HFFc6 (cell line): ENCODE measurements around the gene MRTFA. TPM values are rescaled to one million over a fixed set of nuclear protein-coding genes. Genes with fewer than 3 reads are reported as not detected.

Experiments
- DNase-seq: peaks from one replicate; pipeline ENCODE4 v3.0.0-alpha.2; 2018
- H3K27ac Mint-ChIP-seq: 2 replicates; pipeline ENCODE4 v1.8.0; 2020; ENCODE audit warnings: mild to moderate bottlenecking, mixed read lengths
- H3K27me3 Mint-ChIP-seq: 2 replicates; pipeline ENCODE4 v1.8.0; 2021; ENCODE audit warnings: mild to moderate bottlenecking, moderate library complexity, mixed read lengths; ENCODE audit not compliant: insufficient read depth
- H3K36me3 Mint-ChIP-seq: 2 replicates; pipeline ENCODE4 v1.8.0; 2021; ENCODE audit warnings: low read depth, mixed read lengths
- H3K4me1 Mint-ChIP-seq: 2 replicates; pipeline ENCODE4 v1.8.0; 2020; ENCODE audit warnings: low read depth, mixed read lengths
- H3K4me3 Mint-ChIP-seq: 2 replicates; pipeline ENCODE4 v1.8.0; 2020; ENCODE audit warnings: mild to moderate bottlenecking, moderate library complexity, mixed read lengths
- H3K9me3 Mint-ChIP-seq: 2 replicates; pipeline ENCODE4 v1.8.0; 2020; ENCODE audit warnings: mild to moderate bottlenecking, mixed read lengths
- total RNA-seq, 6 experiments: library from RNA; stranded (reverse); fragmentation: NEBNext Ultra II Directional; extraction: Animal tissue kit (Norgen Biotek cat#: 25700); gene quantifications; 2 replicates in 1 of 6; 3 replicates in 5 of 6; pipeline ENCODE4 v1.2.3, GENCODE V29; 2021
- TF ChIP-seq, protein P1 (sequence below): fragments of 200-600 bp; sonication (generic); IDR thresholded peaks from 2 replicates; pipeline ENCODE4 v1.5.0; 2021; ENCODE audit warnings: antibody characterized with exemption, mild to moderate bottlenecking

Gene MRTFA
- total RNA-seq, 6 experiments from 2014 or later, result 36.4 to 48.7 (median 42.2) TPM

- DNase-seq, result no peak
- Mint-ChIP-seq H3K4me1 (peaks cover 67% of the 10 kb centered on the region), H3K27me3 (no peaks in the 10 kb centered on the region), H3K4me3 (no peak overlapping the region), H3K9me3 (no peaks in the 10 kb centered on the region), H3K27ac (peak overlapping the region; percentile 59), H3K36me3 (peaks cover 5% of the 10 kb centered on the region)
- TF ChIP-seq, protein P1, sequence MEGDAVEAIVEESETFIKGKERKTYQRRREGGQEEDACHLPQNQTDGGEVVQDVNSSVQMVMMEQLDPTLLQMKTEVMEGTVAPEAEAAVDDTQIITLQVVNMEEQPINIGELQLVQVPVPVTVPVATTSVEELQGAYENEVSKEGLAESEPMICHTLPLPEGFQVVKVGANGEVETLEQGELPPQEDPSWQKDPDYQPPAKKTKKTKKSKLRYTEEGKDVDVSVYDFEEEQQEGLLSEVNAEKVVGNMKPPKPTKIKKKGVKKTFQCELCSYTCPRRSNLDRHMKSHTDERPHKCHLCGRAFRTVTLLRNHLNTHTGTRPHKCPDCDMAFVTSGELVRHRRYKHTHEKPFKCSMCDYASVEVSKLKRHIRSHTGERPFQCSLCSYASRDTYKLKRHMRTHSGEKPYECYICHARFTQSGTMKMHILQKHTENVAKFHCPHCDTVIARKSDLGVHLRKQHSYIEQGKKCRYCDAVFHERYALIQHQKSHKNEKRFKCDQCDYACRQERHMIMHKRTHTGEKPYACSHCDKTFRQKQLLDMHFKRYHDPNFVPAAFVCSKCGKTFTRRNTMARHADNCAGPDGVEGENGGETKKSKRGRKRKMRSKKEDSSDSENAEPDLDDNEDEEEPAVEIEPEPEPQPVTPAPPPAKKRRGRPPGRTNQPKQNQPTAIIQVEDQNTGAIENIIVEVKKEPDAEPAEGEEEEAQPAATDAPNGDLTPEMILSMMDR, result peak; percentile 97
Observed at GRCh38 chr22:40525250-40525884, 111.2 kb downstream of the MRTFA start.

DNA sequence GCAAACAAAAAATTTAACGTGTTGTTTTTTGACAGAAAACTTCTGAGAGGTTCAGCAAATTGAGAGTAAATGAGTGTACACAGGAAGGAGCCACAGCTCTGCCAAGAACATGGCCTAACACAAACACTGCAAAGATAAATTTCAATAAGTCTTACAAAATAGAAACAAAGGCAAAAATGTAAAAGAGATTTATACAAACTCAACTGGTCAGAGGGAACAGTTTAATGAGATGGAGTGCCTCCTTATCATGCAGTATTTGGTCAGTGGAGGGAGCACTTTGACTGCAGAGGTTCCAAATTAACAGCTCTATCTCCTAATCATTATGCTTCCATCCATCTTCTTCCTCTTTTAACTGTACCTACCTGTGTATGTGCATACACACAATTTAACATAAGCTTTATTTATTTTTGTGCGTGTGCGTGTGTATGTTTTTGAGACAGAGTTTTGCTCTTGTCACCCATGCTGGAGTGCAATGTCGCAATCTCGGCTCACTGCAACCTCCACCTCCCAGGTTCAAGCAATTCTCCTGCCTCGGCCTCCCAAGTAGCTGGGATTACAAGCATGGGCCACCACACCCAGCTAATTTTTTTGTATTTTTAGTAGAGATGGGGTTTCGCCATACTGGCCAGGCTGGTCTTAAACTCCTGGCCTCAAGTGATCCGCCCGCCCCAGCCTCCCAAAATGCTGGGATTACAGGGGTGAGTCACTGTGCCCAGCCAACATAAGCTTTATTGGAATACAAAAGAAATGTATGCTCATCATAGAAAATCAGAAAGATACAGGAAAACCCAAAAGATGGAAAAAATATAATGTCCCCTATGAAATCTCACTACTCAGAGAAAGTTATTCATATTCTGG lies 111.9 kb downstream of the MRTFA start:
- H3K27ac Mint-ChIP-seq, result peak overlapping the region; percentile 62; the same call in 1 of the 2 replicates
- peaks cover 10% of the 10 kb centered on the region for H3K36me3 Mint-ChIP-seq
- no peak overlapping the region for H3K4me3 Mint-ChIP-seq
- TF ChIP-seq, protein P1, result peak; percentile 57
- no peaks in the 10 kb centered on the region for H3K9me3 Mint-ChIP-seq
- peaks cover 67% of the 10 kb centered on the region for H3K4me1 Mint-ChIP-seq
- H3K27me3 Mint-ChIP-seq, result no peaks in the 10 kb centered on the region
- no peak for DNase-seq

GRCh38 chr22:40522141-40522540 lies 114.4 kb downstream of the MRTFA start:
- Mint-ChIP-seq H3K9me3 (no peaks in the 10 kb centered on the region), H3K36me3 (peaks cover 6% of the 10 kb centered on the region), H3K4me3 (no peak overlapping the region), H3K4me1 (peaks cover 58% of the 10 kb centered on the region), H3K27me3 (peaks cover 2% of the 10 kb centered on the region; the same call in 1 of the 2 replicates), H3K27ac (0 out of 2 replicates have a peak overlapping the region, but pooled peaks have one; percentile 7)
- TF ChIP-seq, protein P1, result no peak
- DNase-seq, result no peak

DNA sequence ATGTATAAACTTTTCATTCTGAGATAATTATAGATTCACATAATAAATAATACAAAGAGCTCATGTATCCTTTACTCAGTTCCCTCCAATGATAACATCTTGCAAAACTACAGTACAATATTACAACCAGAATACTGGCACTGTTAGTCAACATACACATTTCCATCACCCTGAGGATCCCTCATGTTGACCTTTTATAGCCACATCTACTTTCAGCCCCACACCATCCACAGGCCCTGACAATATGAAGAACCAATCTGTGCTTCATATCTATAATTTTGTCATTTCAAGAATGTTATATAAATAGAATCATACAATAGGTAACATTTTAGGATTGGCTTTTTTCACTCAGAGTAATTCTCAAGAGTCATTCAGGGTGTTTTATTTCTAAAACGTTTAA lies 115.5 kb downstream of the MRTFA start:
- Mint-ChIP-seq H3K4me3 (no peak overlapping the region), H3K4me1 (peaks cover 51% of the 10 kb centered on the region), H3K9me3 (no peaks in the 10 kb centered on the region), H3K27me3 (peaks cover 2% of the 10 kb centered on the region; the same call in 1 of the 2 replicates), H3K27ac (no peak overlapping the region), H3K36me3 (peaks cover 6% of the 10 kb centered on the region)
- TF ChIP-seq, protein P1, result no peak
- DNase-seq, result no peak

DNA sequence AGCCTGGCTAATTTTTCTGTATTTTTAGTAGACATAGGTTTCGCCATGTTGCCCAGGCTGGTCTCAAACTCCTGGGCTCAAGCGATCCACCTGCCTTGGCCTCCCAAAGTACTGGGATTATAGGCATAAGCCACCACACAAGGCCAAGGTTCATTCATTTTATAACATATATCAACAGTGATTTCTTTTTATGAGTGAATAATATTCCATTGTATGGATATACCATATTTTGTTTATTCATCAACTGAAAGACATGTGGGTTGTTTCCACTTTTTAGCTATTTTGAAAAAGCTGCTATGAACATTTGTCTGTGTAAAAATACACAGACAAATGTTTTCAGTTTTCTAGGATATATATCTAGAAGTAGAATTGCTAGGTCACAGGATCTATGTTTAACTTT lies 116.0 kb downstream of the MRTFA start:
- TF ChIP-seq, protein P1, result no peak
- H3K9me3 Mint-ChIP-seq, result no peaks in the 10 kb centered on the region
- H3K36me3 Mint-ChIP-seq, result peaks cover 6% of the 10 kb centered on the region; the same call in 1 of the 2 replicates
- peaks cover 2% of the 10 kb centered on the region; the same call in 1 of the 2 replicates for H3K27me3 Mint-ChIP-seq
- H3K4me1 Mint-ChIP-seq, result peaks cover 46% of the 10 kb centered on the region
- no peak overlapping the region for H3K27ac Mint-ChIP-seq
- no peak overlapping the region for H3K4me3 Mint-ChIP-seq
- DNase-seq, result no peak
